ENCODE results near the gene VHLL. TPM values are rescaled to one million over a fixed set of nuclear protein-coding genes. Genes with fewer than 3 reads are reported as not detected.

Gene VHLL
- total RNA-seq, 2 experiments from 2014 or later = not detected

DNA sequence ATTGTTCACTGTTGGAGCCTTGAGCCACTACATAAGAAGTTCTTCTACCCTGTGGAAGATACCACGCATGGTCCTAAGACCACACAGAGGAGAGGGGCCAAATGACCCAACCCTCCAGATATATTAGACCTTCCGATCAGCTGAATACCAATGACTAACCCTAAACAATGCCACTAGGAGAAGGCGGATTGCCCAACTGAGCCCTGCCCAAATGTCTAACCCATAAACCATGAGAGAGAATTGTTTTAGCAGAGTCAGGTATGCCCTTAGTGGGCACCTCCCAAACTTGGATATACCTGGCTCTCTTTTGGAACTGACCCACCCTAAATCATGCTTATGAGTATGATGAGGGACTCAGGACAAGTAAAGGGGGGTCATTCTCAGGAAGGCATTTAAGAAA lies 28.8 kb downstream of the VHLL start:
- Mint-ChIP-seq H3K27me3 (ENCODE audit: low read depth) (no peaks in the 10 kb centered on the region), H3K4me1 (ENCODE audit: low read depth) (no peaks in the 10 kb centered on the region), H3K27ac (no peak overlapping the region), H3K4me3 (no peak overlapping the region), H3K9me3 (no peaks in the 10 kb centered on the region), H3K36me3 (ENCODE audit: low read depth) (peaks cover 55% of the 10 kb centered on the region)
- DNase-seq = no peak
- intact Hi-C loops (cut with micrococcal nuclease) = no loop called here
- CTCF ChIA-PET = interaction anchor here (1.4 to 1.7 kb wide), 2 partner anchors 10 to 128 kb away, joined by 4 to 7 read pairs; no protein-coding TSS in a partner anchor

DNA sequence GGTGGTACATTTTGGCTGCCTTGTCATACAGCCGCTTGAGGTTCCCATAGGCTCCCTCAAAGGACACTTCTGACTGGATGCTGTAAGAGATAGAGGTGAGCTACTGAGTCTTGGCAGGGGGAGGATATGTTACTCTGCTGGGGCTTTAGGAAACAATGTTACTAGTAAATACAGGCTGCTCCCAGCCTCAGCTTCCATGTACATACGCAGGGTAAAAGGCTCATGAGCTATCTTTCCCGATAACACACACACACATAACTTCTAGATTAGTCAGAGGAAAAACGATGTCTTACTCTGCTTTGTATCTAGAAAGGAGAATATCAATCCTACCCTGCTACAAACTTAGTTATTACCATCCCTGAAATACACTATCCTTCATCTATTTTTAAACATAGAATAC lies 30.8 kb downstream of the VHLL start:
- DNase-seq = no peak
- Mint-ChIP-seq H3K27ac (no peak overlapping the region), H3K4me1 (ENCODE audit: low read depth) (peaks cover 2% of the 10 kb centered on the region), H3K36me3 (ENCODE audit: low read depth) (peaks cover 53% of the 10 kb centered on the region), H3K9me3 (no peaks in the 10 kb centered on the region), H3K27me3 (ENCODE audit: low read depth) (no peaks in the 10 kb centered on the region), H3K4me3 (no peak overlapping the region)
- intact Hi-C loops (cut with micrococcal nuclease) = no loop called here
- CTCF ChIA-PET = interaction anchor here (0.8 kb wide), 1 partner anchor 54 kb away, joined by 4 read pairs; no protein-coding TSS in a partner anchor

DNA sequence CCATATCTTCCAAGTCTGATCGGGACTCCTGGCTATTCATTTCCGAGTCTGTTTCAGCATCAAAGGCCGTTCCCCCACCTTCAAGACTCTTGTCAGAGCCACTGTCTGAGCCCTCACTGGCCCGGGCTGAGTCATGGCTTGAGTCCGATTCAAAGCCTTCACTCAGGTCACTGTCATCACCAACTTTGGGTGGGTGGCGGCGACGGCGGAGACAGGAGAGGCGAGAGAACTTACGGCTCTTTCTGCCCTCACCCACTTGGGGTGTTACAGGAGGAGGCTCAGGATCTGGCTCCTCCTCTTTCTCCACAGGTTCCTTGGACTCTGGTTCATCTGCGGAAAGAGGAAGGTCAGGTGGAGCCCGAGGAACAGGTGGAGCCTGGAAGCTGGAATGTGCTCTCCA lies 33.1 kb downstream of the VHLL start:
- no peak for DNase-seq
- intact Hi-C loops (cut with micrococcal nuclease) = no loop called here
- Mint-ChIP-seq H3K27ac (no peak overlapping the region), H3K27me3 (ENCODE audit: low read depth) (no peaks in the 10 kb centered on the region), H3K4me1 (ENCODE audit: low read depth) (peaks cover 12% of the 10 kb centered on the region), H3K36me3 (ENCODE audit: low read depth) (peaks cover 53% of the 10 kb centered on the region), H3K9me3 (no peaks in the 10 kb centered on the region), H3K4me3 (no peak overlapping the region)
- CTCF ChIA-PET = interaction anchor here (1.0 kb wide), 1 partner anchor 136 kb away, joined by 3 read pairs; no protein-coding TSS in a partner anchor

DNA sequence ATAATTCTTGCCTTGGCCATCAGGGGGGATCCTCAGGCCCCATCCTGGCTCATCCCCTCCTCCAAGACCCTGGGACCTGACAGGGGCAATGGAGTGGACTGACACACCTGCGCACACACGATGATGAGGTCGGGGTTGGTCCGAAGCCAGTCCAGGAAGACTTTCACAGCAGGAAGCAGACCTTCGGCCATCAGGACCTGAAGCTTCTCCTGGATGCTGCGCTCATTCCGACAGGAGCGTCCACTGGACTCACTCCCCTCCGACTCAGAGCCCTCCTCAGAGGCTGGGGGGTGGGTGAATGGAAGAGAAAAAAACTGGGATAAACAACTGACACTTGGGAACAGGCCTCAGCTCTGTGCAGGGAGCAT lies 35.8 kb downstream of the VHLL start:
- Mint-ChIP-seq H3K4me1 (ENCODE audit: low read depth) (peaks cover 12% of the 10 kb centered on the region), H3K27ac (no peak overlapping the region), H3K36me3 (ENCODE audit: low read depth) (peaks cover 63% of the 10 kb centered on the region), H3K27me3 (ENCODE audit: low read depth) (no peaks in the 10 kb centered on the region), H3K9me3 (no peaks in the 10 kb centered on the region), H3K4me3 (no peak overlapping the region)
- no peak for DNase-seq
- CTCF ChIA-PET = interaction anchor here (0.6 kb wide), 1 partner anchor 96 kb away, joined by 3 read pairs; no protein-coding TSS in a partner anchor
- intact Hi-C loops (cut with micrococcal nuclease) = loop anchor here (5.0 kb wide), 1 partner anchor 54 kb away; no protein-coding TSS in a partner anchor

DNA sequence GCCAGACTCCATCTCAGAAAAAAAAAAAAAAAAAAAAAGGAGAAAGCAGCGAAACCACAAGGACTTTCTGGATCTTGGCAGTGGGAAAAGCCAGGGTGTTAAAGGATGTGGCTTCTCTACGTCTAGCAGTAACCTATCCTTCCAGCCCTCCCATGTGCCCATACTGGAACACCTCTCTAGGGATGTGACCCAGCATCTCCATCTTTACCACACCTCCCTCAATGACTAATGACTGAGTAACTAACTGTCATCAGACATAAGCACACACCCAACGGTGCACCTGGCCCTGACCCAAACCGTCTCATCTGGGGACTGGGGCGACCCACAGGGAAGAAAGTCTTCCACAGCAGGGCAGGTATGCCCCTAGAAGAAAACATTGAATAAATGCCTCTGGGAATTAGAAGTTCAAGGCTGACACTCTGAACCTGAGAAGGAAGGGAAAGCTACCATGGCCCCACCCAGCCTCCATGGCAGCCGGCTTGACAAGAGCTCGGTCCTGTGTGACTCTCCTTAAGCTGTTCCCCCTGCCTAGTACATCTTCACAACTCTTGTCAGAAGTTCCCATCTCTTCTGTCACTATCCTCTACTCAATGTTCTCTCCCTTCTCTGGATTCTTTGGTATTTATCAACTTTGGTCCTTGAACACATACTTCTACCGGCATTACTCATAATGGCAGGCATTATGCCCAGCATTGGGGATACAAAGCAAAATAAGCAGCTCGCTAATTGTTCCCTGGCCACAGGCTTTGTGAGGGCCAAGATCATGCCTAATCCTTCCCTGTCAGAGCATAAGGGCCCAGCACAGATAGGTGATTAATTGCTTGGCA lies 36.4 kb downstream of the VHLL start:
- no peak overlapping the region for H3K4me3 Mint-ChIP-seq
- no peaks in the 10 kb centered on the region for H3K27me3 Mint-ChIP-seq (ENCODE audit: low read depth)
- intact Hi-C loops (cut with micrococcal nuclease) = loop anchor here (5.0 kb wide), 1 partner anchor 55 kb away; no protein-coding TSS in a partner anchor
- H3K4me1 Mint-ChIP-seq (ENCODE audit: low read depth) = peaks cover 12% of the 10 kb centered on the region
- H3K9me3 Mint-ChIP-seq = no peaks in the 10 kb centered on the region
- no peak for DNase-seq
- H3K36me3 Mint-ChIP-seq (ENCODE audit: low read depth) = peaks cover 63% of the 10 kb centered on the region
- H3K27ac Mint-ChIP-seq = peak overlapping the region; percentile 20
- CTCF ChIA-PET = interaction anchor here (0.6 kb wide), 1 partner anchor 57 kb away, joined by 3 read pairs; no protein-coding TSS in a partner anchor

DNA sequence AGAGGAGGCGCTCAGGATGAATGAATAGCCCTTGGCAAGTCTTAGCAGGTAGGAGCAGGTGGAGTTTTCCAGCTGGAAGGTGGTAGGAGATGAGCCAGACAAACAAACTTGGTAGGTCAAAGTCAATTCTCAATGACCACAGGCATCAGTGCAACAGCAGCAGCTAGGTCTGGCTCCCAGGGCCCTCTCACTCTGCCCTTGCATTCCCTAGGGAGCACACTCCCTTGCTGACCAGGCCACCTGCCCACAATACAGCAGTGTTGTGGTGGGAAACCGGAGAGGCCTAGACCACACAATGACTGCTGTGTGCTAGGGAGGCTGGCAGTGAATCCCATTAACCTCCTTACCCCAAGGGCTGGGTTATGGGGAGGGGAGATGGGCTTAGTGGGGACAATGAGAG lies 38.2 kb downstream of the VHLL start:
- peaks cover 12% of the 10 kb centered on the region for H3K4me1 Mint-ChIP-seq (ENCODE audit: low read depth)
- no peaks in the 10 kb centered on the region for H3K27me3 Mint-ChIP-seq (ENCODE audit: low read depth)
- intact Hi-C loops (cut with micrococcal nuclease) = loop anchor here (5.0 kb wide), 1 partner anchor 56 kb away; no protein-coding TSS in a partner anchor
- no peak for DNase-seq
- peaks cover 54% of the 10 kb centered on the region for H3K36me3 Mint-ChIP-seq (ENCODE audit: low read depth)
- H3K9me3 Mint-ChIP-seq = no peaks in the 10 kb centered on the region
- no peak overlapping the region for H3K4me3 Mint-ChIP-seq
- CTCF ChIA-PET = interaction anchor here (0.6 kb wide), 1 partner anchor 58 kb away, joined by 3 read pairs; no protein-coding TSS in a partner anchor
- peak overlapping the region; percentile 6 for H3K27ac Mint-ChIP-seq

DNA sequence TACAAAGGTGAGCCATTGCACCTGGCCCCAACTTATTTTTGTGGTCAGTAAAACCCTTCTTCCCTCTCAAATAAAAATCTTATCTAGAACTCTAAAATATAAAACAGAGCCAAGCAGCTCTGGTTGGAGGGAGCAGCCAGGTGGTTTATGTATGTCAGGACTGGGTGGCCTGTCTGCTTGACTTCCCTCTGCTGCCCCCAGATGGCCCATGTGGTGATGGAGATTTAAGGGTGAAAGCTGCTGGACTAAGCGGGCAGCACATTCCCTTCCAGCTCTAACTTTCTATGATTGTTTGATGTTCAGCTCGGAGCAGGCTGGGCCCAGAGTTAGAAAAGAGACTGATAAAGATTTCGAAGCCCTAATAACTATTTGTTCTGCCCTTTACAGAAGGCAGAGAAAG lies 39.3 kb downstream of the VHLL start:
- H3K36me3 Mint-ChIP-seq (ENCODE audit: low read depth) = peaks cover 46% of the 10 kb centered on the region
- intact Hi-C loops (cut with micrococcal nuclease) = loop anchor here (5.0 kb wide), 1 partner anchor 57 kb away; no protein-coding TSS in a partner anchor
- no peak overlapping the region for H3K27ac Mint-ChIP-seq
- no peak overlapping the region for H3K4me3 Mint-ChIP-seq
- CTCF ChIA-PET = interaction anchor here (0.6 to 1.5 kb wide), 5 partner anchors 9 to 210 kb away, joined by 3 read pairs; partner anchors contain the start of gene PAQR6
- no peaks in the 10 kb centered on the region for H3K9me3 Mint-ChIP-seq
- peaks cover 12% of the 10 kb centered on the region for H3K4me1 Mint-ChIP-seq (ENCODE audit: low read depth)
- H3K27me3 Mint-ChIP-seq (ENCODE audit: low read depth) = no peaks in the 10 kb centered on the region
- DNase-seq = peak; percentile 45

DNA sequence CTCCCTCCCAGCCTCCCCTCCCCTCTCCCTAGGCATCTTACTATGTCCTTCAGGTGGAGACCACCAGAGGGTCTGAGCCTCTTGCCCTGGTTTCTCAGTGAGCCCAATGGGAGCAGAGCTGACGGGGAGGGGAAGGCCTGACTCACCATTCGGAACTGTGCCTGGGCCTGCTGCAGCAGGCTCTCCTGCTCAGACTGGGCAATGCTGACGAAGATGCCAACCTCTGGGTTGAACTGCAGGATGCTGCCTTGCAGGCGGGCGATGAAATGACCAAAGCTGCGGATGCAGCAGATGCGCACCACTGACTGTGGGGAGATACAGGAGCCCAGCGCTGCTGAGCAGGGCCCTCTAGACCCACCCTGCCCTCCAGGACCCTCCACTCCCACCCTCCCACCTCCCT lies 40.2 kb downstream of the VHLL start:
- H3K36me3 Mint-ChIP-seq (ENCODE audit: low read depth) = peaks cover 43% of the 10 kb centered on the region

DNA sequence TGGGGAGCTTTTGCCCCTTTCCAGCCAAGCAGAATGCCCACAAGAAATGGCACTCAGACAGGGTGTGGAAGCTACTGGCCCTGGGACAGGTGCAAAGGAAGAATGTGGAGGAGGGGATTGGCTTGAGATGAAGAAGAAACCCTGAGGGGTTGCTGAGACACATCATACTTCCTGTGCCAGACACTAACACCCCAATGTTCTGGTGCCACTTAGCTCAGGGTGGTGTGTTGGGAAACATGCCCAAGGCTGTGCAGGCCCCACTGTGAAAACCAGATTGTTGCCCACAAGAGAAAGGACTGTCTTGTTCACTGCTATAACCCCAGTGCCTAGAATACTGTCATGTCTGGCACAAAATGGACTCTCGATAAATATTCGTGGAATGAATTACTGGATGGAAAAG lies 41.4 kb downstream of the VHLL start:
- DNase-seq = no peak
- Mint-ChIP-seq H3K4me1 (ENCODE audit: low read depth) (peaks cover 4% of the 10 kb centered on the region), H3K4me3 (no peak overlapping the region), H3K36me3 (ENCODE audit: low read depth) (peaks cover 40% of the 10 kb centered on the region), H3K27ac (peak overlapping the region; percentile 37), H3K27me3 (ENCODE audit: low read depth) (no peaks in the 10 kb centered on the region), H3K9me3 (no peaks in the 10 kb centered on the region)
- intact Hi-C loops (cut with micrococcal nuclease) = no loop called here
- CTCF ChIA-PET = interaction anchor here (0.5 to 1.1 kb wide), 4 partner anchors 24 to 165 kb away, joined by 3 to 4 read pairs (median 3); no protein-coding TSS in a partner anchor

More for the DNA sequence above, 40.2 kb downstream of the VHLL start:
- peaks cover 10% of the 10 kb centered on the region for H3K4me1 Mint-ChIP-seq (ENCODE audit: low read depth)
- no peak for DNase-seq
- H3K4me3 Mint-ChIP-seq = no peak overlapping the region
- CTCF ChIA-PET = interaction anchor here (0.8 kb wide), 1 partner anchor 61 kb away, joined by 3 read pairs; no protein-coding TSS in a partner anchor
- no peak overlapping the region for H3K27ac Mint-ChIP-seq
- H3K27me3 Mint-ChIP-seq (ENCODE audit: low read depth) = no peaks in the 10 kb centered on the region
- H3K9me3 Mint-ChIP-seq = no peaks in the 10 kb centered on the region
- intact Hi-C loops (cut with micrococcal nuclease) = no loop called here

DNA sequence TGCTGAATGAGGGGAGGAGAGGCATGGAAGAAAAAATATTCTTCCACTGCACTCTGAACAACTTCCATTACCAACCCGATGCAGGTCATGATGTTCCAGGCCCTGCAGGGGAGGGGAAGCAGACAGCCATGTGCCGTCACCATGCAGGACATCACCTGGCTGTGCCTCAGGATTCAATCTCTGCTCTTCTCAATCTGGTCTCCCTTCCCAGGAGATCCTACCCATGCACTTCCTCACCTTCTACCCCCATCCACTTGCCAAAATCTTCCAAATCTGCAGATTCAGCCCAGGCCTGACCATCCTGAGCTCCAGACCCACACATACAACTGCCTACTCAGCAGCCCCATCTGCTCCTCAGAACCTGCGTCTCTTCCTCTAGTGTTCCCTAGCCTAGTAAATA lies 45.5 kb downstream of the VHLL start:
- H3K27ac Mint-ChIP-seq = no peak overlapping the region
- H3K36me3 Mint-ChIP-seq (ENCODE audit: low read depth) = peaks cover 27% of the 10 kb centered on the region
- no peaks in the 10 kb centered on the region for H3K4me1 Mint-ChIP-seq (ENCODE audit: low read depth)
- no peak overlapping the region for H3K4me3 Mint-ChIP-seq
- H3K9me3 Mint-ChIP-seq = no peaks in the 10 kb centered on the region
- intact Hi-C loops (cut with micrococcal nuclease) = no loop called here
- CTCF ChIA-PET = interaction anchor here (0.6 to 1.5 kb wide), 2 partner anchors 24 to 111 kb away, joined by 5 read pairs; no protein-coding TSS in a partner anchor
- no peak for DNase-seq
- H3K27me3 Mint-ChIP-seq (ENCODE audit: low read depth) = no peaks in the 10 kb centered on the region

DNA sequence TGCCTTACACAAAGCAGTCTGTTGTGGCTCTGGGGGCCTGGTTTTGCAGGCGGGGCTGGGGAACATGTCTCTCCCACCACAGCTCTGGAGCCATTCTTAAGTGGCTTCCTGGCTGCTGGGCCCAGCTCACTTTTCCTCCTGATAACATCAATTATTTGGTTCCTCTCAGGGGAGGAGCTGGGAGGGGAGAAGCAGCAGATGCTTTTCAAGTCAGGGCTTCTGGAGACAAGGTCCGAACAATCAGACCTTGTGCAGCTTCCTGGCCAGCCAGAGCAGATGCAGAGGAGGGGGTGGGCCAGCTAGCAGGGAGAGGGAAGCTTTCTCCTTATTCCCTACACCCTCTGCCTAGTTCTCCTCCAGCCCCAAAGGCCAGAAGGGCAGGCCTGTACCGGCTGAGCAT lies 47.6 kb downstream of the VHLL start:
- H3K4me1 Mint-ChIP-seq (ENCODE audit: low read depth) = no peaks in the 10 kb centered on the region
- no peak overlapping the region for H3K4me3 Mint-ChIP-seq
- CTCF ChIA-PET = interaction anchor here (1.1 to 1.2 kb wide), 3 partner anchors 8 to 110 kb away, joined by 3 to 4 read pairs (median 4); no protein-coding TSS in a partner anchor
- H3K27ac Mint-ChIP-seq = peak overlapping the region; percentile 18
- H3K36me3 Mint-ChIP-seq (ENCODE audit: low read depth) = peaks cover 22% of the 10 kb centered on the region
- H3K9me3 Mint-ChIP-seq = no peaks in the 10 kb centered on the region
- no peak for DNase-seq
- intact Hi-C loops (cut with micrococcal nuclease) = no loop called here
- no peaks in the 10 kb centered on the region for H3K27me3 Mint-ChIP-seq (ENCODE audit: low read depth)

DNA sequence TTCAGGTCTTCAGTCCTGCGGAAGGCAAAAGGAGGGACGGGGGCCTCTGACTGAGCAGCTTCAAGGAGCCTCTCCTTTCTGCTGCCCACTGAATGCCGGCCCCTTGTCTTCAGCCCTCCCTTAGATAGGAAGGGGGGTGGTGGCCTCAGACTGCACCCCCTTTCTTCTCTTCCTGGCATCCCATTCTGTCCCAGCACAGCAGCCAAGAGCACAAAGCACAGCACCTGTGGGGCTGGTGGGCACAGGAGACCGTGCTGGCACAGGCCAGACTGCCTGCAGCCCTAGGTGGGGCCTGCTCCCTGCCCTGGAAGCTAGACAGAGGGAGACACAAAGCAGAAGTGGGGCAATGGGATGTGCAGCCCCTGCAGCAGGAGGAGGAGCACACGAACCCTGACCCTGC lies 49.5 kb downstream of the VHLL start:
- Mint-ChIP-seq H3K4me1 (ENCODE audit: low read depth) (peaks cover 11% of the 10 kb centered on the region), H3K4me3 (no peak overlapping the region), H3K9me3 (no peaks in the 10 kb centered on the region), H3K27ac (peak overlapping the region; percentile 24), H3K36me3 (ENCODE audit: low read depth) (peaks cover 17% of the 10 kb centered on the region), H3K27me3 (ENCODE audit: low read depth) (no peaks in the 10 kb centered on the region)
- DNase-seq = no peak
- intact Hi-C loops (cut with micrococcal nuclease) = no loop called here
- CTCF ChIA-PET = interaction anchor here (1.0 kb wide), 1 partner anchor 108 kb away, joined by 3 read pairs; no protein-coding TSS in a partner anchor
